Measurements from ENCODE around the gene NFASC. TPM values are rescaled to one million over a fixed set of nuclear protein-coding genes. Genes with fewer than 3 reads are reported as not detected.

Gene NFASC
- total and polyA plus RNA-seq, 2 donors (not counting 3 experiments of a cell fraction or from before 2014, with no cell fraction given), result not detected

DNA sequence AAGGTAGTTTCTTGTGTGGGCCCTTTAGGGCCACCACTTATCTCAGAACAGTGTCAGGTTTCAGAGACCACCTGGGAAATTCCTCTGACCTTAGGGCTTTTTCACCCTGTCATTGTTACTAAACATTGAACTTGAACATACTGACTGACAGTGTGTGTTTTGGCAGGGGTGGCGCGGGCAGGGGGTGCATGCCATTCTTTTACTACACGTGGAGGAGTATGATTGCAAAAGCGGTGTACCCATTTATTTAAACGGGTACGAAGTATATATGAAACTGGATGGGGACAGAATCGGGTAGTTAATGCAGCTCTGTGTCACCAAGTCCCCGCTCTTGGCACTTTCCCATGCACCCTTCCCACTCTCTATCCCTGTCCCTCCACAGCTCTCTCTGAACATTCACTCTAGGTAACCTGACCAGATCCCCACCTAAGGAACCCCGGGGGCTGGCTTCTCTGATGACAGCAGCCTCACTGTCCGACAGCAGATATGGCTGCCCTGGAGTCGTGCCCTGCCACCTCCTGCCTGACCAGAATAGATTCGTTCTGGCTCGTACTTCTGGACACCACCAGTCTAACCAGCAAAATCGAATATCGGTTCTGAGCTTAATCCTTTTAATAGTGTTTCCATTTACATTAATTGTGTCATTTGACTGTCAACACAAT lies 51.3 kb downstream of the NFASC start:
- Histone ChIP-seq H3K27me3 (ENCODE audit: control insufficient read depth in 2 of 2, insufficient read depth in 2 of 2, low read length in 2 of 2) (peaks cover 0 to 6% of the 10 kb centered on the region in 2 experiments), H2AFZ (ENCODE audit: low read depth, low read length) (no peak overlapping the region), H3K4me3 (replicated peaks in 1 of 3; ENCODE audit: insufficient read depth in 1 of 3, low read depth in 1 of 3, low read length in 3 of 3) (no peak overlapping the region), H3K4me2 (ENCODE audit: insufficient read depth, low read length) (no peak overlapping the region), H3K9ac (replicated peaks; ENCODE audit: extremely low read depth, insufficient read depth, low read length) (no peak overlapping the region), H3K9me3 (replicated peaks; ENCODE audit: control insufficient read depth, insufficient read depth, low read length) (no peaks in the 10 kb centered on the region), H3K4me1 (ENCODE audit: control insufficient read depth, extremely low read depth, insufficient read depth, low read length) (no peaks in the 10 kb centered on the region), H3K9me1 (replicated peaks; ENCODE audit: control insufficient read depth, extremely low read depth, insufficient read depth, low read length) (no peaks in the 10 kb centered on the region), H3K27ac (ENCODE audit: insufficient read depth, low read depth, low read length) (no peak overlapping the region), H4K20me1 (replicated peaks; ENCODE audit: control insufficient read depth, extremely low read depth, insufficient read depth, low read length) (no peaks in the 10 kb centered on the region), H3K36me3 (ENCODE audit: control insufficient read depth in 2 of 2, extremely low read depth in 1 of 2, insufficient read depth in 2 of 2, low read length in 2 of 2) (no peaks in the 10 kb centered on the region), H3K79me2 (ENCODE audit: control insufficient read depth, insufficient read depth, low read length) (no peaks in the 10 kb centered on the region)
- DNase-seq (ENCODE audit: low read depth, low spot score) (no peak), FAIRE-seq (no peak)
- CTCF ChIA-PET, result interaction anchor here (0.8 kb wide), 1 partner anchor 20 kb away, joined by 3 read pairs; no protein-coding TSS in a partner anchor
- BruUV-seq (replicated peaks), result no TSS peak
- intact Hi-C loops (cut with micrococcal nuclease), result no loop called here
- POLR2A ChIA-PET, result no interaction called here
- dilution Hi-C loops (cut with MboI; ENCODE audit: extremely low pct_ligation_motif_present, low sequenced_read_pairs), result no loop called here
- no peak for TF ChIP-seq JUN (IDR thresholded peaks at IDR 0.05; ENCODE audit: borderline replicate concordance, insufficient read depth, insufficient read length, low read depth)
- TF ChIP-seq FOS (IDR thresholded peaks at IDR 0.05; ENCODE audit: borderline replicate concordance, insufficient read depth, low read length), result no peak
- TF ChIP-seq EZH2 (IDR thresholded peaks at IDR 0.05; ENCODE audit: borderline replicate concordance, low read depth, low read length, severe bottlenecking), result no peak
- TF ChIP-seq POLR2AphosphoS5 (IDR thresholded peaks at IDR 0.05; ENCODE audit: insufficient read depth, low read depth, low read length), result no peak
- TF ChIP-seq MYC (IDR thresholded peaks at IDR 0.05; ENCODE audit: low read depth, low read length), result no peak
- TF ChIP-seq, protein P1, sequence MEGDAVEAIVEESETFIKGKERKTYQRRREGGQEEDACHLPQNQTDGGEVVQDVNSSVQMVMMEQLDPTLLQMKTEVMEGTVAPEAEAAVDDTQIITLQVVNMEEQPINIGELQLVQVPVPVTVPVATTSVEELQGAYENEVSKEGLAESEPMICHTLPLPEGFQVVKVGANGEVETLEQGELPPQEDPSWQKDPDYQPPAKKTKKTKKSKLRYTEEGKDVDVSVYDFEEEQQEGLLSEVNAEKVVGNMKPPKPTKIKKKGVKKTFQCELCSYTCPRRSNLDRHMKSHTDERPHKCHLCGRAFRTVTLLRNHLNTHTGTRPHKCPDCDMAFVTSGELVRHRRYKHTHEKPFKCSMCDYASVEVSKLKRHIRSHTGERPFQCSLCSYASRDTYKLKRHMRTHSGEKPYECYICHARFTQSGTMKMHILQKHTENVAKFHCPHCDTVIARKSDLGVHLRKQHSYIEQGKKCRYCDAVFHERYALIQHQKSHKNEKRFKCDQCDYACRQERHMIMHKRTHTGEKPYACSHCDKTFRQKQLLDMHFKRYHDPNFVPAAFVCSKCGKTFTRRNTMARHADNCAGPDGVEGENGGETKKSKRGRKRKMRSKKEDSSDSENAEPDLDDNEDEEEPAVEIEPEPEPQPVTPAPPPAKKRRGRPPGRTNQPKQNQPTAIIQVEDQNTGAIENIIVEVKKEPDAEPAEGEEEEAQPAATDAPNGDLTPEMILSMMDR (IDR thresholded peaks at IDR 0.05; ENCODE audit: extremely low read depth in 1 of 2, insufficient read depth in 1 of 2, low read depth in 1 of 2, low read length in 2 of 2), result no peak
- no peak for TF ChIP-seq GATA2 (IDR thresholded peaks at IDR 0.05; ENCODE audit: insufficient read depth, insufficient read length, low read depth, low read length)
- no peak for TF ChIP-seq POLR2A (IDR thresholded peaks at IDR 0.05; ENCODE audit: low read depth, low read length)
- TF ChIP-seq, protein P2, sequence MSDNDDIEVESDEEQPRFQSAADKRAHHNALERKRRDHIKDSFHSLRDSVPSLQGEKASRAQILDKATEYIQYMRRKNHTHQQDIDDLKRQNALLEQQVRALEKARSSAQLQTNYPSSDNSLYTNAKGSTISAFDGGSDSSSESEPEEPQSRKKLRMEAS (IDR thresholded peaks at IDR 0.05; ENCODE audit: insufficient read depth, insufficient read length), result no peak
